Body of pancreas (tissue), 4 donors: ENCODE measurements around the gene GDF2. TPM values are rescaled to one million over a fixed set of nuclear protein-coding genes. Genes with fewer than 3 reads are reported as not detected.

Experiments used
- ATAC-seq: fragments of 150-250 bp; one replicate; pipeline ENCODE4 v1.9.1; 2016
- DNase-seq, 4 donors: peaks; one replicate each; pipeline ENCODE4 v3.0.0-alpha.2; 2019
- H3K27ac ChIP-seq, 4 donors: fragments of 200-600 bp; sonication (generic); 1 replicate in 3 of 4; 2 replicates in 1 of 4; pipeline versions ENCODE4 v1.5.1 to v1.6.1; 2016 to 2019; ENCODE audit warnings: mild to moderate bottlenecking in 1 of 4, mixed read lengths in 1 of 4, moderate library complexity in 1 of 4
- H3K27me3 ChIP-seq, 2 donors: fragments of 200-600 bp; sonication (generic); one replicate each; pipeline ENCODE4 v1.6.0; 2016; ENCODE audit warnings: mild to moderate bottlenecking in 1 of 2
- H3K36me3 ChIP-seq, 2 donors: fragments of 200-600 bp; sonication (generic); replicated peaks in 1 of 2; 2 replicates each; pipeline ENCODE4 v1.5.1; 2016; ENCODE audit warnings: low read depth in 2 of 2; ENCODE audit not compliant: insufficient read depth in 1 of 2
- H3K4me1 ChIP-seq: fragments of 200-600 bp; sonication (generic); one replicate; pipeline ENCODE4 v1.6.0; 2016
- H3K4me3 ChIP-seq, 2 donors: fragments of 200-600 bp; sonication (generic); 1 replicate in 1 of 2; 2 replicates in 1 of 2; pipeline ENCODE4 v1.5.1; 2016 to 2019
- H3K9me3 ChIP-seq, 3 donors: fragments of 200-600 bp; sonication (generic); 1 replicate in 2 of 3; 2 replicates in 1 of 3; pipeline ENCODE4 v1.5.1; 2016
- CTCF ChIP-seq, 7 experiments: fragments of 450-650 bp in 4 of 7; fragments of 200-600 bp in 3 of 7; sonication (generic) in 3 of 7; IDR thresholded peaks; one replicate each; pipeline ENCODE4 v1.5.1; 2016 to 2019; ENCODE audit warnings: antibody characterized with exemption in 7 of 7
- POLR2A ChIP-seq, 3 donors: fragments of 450-650 bp; IDR thresholded peaks; one replicate each; pipeline ENCODE4 v1.6.1; 2016; ENCODE audit warnings: antibody characterized with exemption in 3 of 3, mild to moderate bottlenecking in 2 of 3
- WGBS, 2 donors: methylation state at CpG; one replicate each; pipeline ENCODE4 v1.1.5; 2017; 5-methylcytosine and 5-hydroxymethylcytosine counted together
- intact Hi-C: fragments of 100-400 bp; cut with DNase I; formaldehyde crosslinking; loops from one replicate; pipeline ENCODE4 v1.15.1; 2023
- total RNA-seq, 2 donors: library from RNA; depleted of rRNA; stranded (reverse); fragments of >200 nt; gene quantifications; one replicate each; pipeline ENCODE4 v1.1.0, GENCODE V29; 2016

Gene GDF2
- total RNA-seq, result not detected

- intact Hi-C loops, result no loop called here
- Histone ChIP-seq H3K4me1 (peaks cover 5% of the 10 kb centered on the region), H3K4me3 (no peak within 1 kb of the TSS), H3K9me3 (no peaks in the 10 kb centered on the region), H3K27me3 (no peaks in the 10 kb centered on the region), H3K36me3 (no peaks in the 10 kb centered on the region), H3K27ac (no peak within 1 kb of the TSS)
- ATAC-seq (no peak), DNase-seq (peak in 1 of 4 donors; percentile 10)
- 74 to 77% methylated on average over 30 to 35 of the region's 35 CpGs for WGBS, 2 donors
- no peak for TF ChIP-seq CTCF (IDR thresholded peaks at IDR 0.05)
- no peak for TF ChIP-seq POLR2A (IDR thresholded peaks at IDR 0.05)
These were observed at the start of gene GDF2 for GRCh38 chr10:47322300-47323061. GDF2 (plus strand) TSS chr10:47322454; CDS start chr10:47322669, 215 bp downstream.

- Histone ChIP-seq H3K36me3 (no peaks in the 10 kb centered on the region), H3K4me3 (no peak overlapping the region), H3K4me1 (no peaks in the 10 kb centered on the region), H3K27ac (no peak overlapping the region), H3K9me3 (no peaks in the 10 kb centered on the region), H3K27me3 (no peaks in the 10 kb centered on the region)
- ATAC-seq (no peak), DNase-seq (no peak)
- WGBS, 2 donors, result 77% methylated on average over 2 of the region's 2 CpGs; no CpG with 5 or more reads in 1 of the 2 donors
- intact Hi-C loops, result no loop called here
- TF ChIP-seq CTCF (IDR thresholded peaks at IDR 0.05), result no peak
These were observed 46.2 kb upstream of the GDF2 start for GRCh38 chr10:47276071-47276470.

- no peak for ATAC-seq
- Histone ChIP-seq H3K27ac (no peak overlapping the region), H3K27me3 (no peaks in the 10 kb centered on the region), H3K36me3 (no peaks in the 10 kb centered on the region), H3K4me1 (no peaks in the 10 kb centered on the region), H3K4me3 (no peak overlapping the region), H3K9me3 (no peaks in the 10 kb centered on the region)
- no peak for DNase-seq
- intact Hi-C loops, result no loop called here
- TF ChIP-seq CTCF (IDR thresholded peaks at IDR 0.05) (no peak), POLR2A (IDR thresholded peaks at IDR 0.05) (no peak)
- WGBS, 2 donors, result 85 to 90% methylated on average over 11 of the region's 11 CpGs
These were observed 45.5 kb upstream of the GDF2 start for GRCh38 chr10:47276576-47277351.

GRCh38 chr10:47277352-47278151 is 44.7 kb upstream of the GDF2 start:
- Histone ChIP-seq H3K9me3 (no peaks in the 10 kb centered on the region), H3K36me3 (no peaks in the 10 kb centered on the region), H3K4me1 (no peaks in the 10 kb centered on the region), H3K27ac (no peak overlapping the region), H3K27me3 (no peaks in the 10 kb centered on the region), H3K4me3 (no peak overlapping the region)
- TF ChIP-seq CTCF (IDR thresholded peaks at IDR 0.05) (no peak), POLR2A (IDR thresholded peaks at IDR 0.05) (no peak)
- WGBS, 2 donors, result 71 to 80% methylated on average over 7 of the region's 7 CpGs
- ATAC-seq (no peak), DNase-seq (no peak)
- intact Hi-C loops, result no loop called here
